Effector memory CD8-positive, alpha-beta T cell (primary cell): Measurements from ENCODE around the gene KNOP1.

Experiments
- ATAC-seq: fragments of 150-1000 bp; cut with Tn5 transposase; replicated peaks from 2 replicates; pipeline ENCODE4 v1.10.0; 2021; ENCODE audit warnings: mild to moderate bottlenecking, moderate library complexity
- DNase-seq, 3 experiments: peaks; one replicate each; pipeline ENCODE4 v3.0.0; 2021
- H3K27ac Mint-ChIP-seq, 2 donors: one replicate each; pipeline ENCODE4 v1.8.0; 2022; ENCODE audit warnings: mild to moderate bottlenecking in 2 of 2, mixed read lengths in 2 of 2, moderate library complexity in 2 of 2
- H3K27me3 Mint-ChIP-seq, 2 donors: one replicate each; pipeline ENCODE4 v1.8.0; 2022; ENCODE audit warnings: mixed read lengths in 2 of 2
- H3K36me3 Mint-ChIP-seq: one replicate; pipeline ENCODE4 v1.8.0; 2022; ENCODE audit warnings: mild to moderate bottlenecking, moderate library complexity, mixed read lengths; ENCODE audit not compliant: insufficient read depth
- H3K4me1 Mint-ChIP-seq, 2 donors: one replicate each; pipeline ENCODE4 v1.8.0; 2022; ENCODE audit warnings: low read depth in 2 of 2, mixed read lengths in 2 of 2
- H3K4me3 Mint-ChIP-seq, 2 donors: one replicate each; pipeline ENCODE4 v1.8.0; 2022; ENCODE audit warnings: mild to moderate bottlenecking in 2 of 2, mixed read lengths in 2 of 2, moderate library complexity in 2 of 2
- H3K9me3 Mint-ChIP-seq, 2 donors: one replicate each; pipeline ENCODE4 v1.8.0; 2022; ENCODE audit warnings: mixed read lengths in 2 of 2

Gene KNOP1

GRCh38 chr16:19751478-19752385 lies 33.7 kb upstream of the KNOP1 start:
- ATAC-seq = no peak
- Mint-ChIP-seq H3K27ac (no peak overlapping the region), H3K4me1 (no peaks in the 10 kb centered on the region), H3K4me3 (no peak overlapping the region), H3K36me3 (peaks cover 3% of the 10 kb centered on the region), H3K27me3 (no peaks in the 10 kb centered on the region), H3K9me3 (no peaks in the 10 kb centered on the region)
- DNase-seq = no peak

GRCh38 chr16:19749571-19750080 lies 31.6 kb upstream of the KNOP1 start:
- no peaks in the 10 kb centered on the region for H3K4me1 Mint-ChIP-seq
- H3K4me3 Mint-ChIP-seq = no peak overlapping the region
- H3K27me3 Mint-ChIP-seq = no peaks in the 10 kb centered on the region
- no peaks in the 10 kb centered on the region for H3K36me3 Mint-ChIP-seq
- no peak overlapping the region for H3K27ac Mint-ChIP-seq
- no peaks in the 10 kb centered on the region for H3K9me3 Mint-ChIP-seq
- ATAC-seq (no peak), DNase-seq (no peak)

GRCh38 chr16:19748389-19749168 lies 30.6 kb upstream of the KNOP1 start:
- Mint-ChIP-seq H3K36me3 (no peaks in the 10 kb centered on the region), H3K27me3 (no peaks in the 10 kb centered on the region), H3K9me3 (no peaks in the 10 kb centered on the region), H3K4me1 (no peaks in the 10 kb centered on the region), H3K4me3 (no peak overlapping the region), H3K27ac (no peak overlapping the region)
- no peak for ATAC-seq
- DNase-seq = no peak

GRCh38 chr16:19746561-19746960 lies 28.5 kb upstream of the KNOP1 start:
- H3K9me3 Mint-ChIP-seq = no peaks in the 10 kb centered on the region
- no peak for DNase-seq
- H3K4me3 Mint-ChIP-seq = no peak overlapping the region
- ATAC-seq = no peak
- no peaks in the 10 kb centered on the region for H3K36me3 Mint-ChIP-seq
- no peaks in the 10 kb centered on the region for H3K4me1 Mint-ChIP-seq
- H3K27me3 Mint-ChIP-seq = no peaks in the 10 kb centered on the region
- no peak overlapping the region for H3K27ac Mint-ChIP-seq

- no peaks in the 10 kb centered on the region for H3K9me3 Mint-ChIP-seq
- H3K4me1 Mint-ChIP-seq = no peaks in the 10 kb centered on the region
- no peak overlapping the region for H3K4me3 Mint-ChIP-seq
- H3K36me3 Mint-ChIP-seq = no peaks in the 10 kb centered on the region
- no peak overlapping the region for H3K27ac Mint-ChIP-seq
- DNase-seq (no peak), ATAC-seq (no peak)
- no peaks in the 10 kb centered on the region for H3K27me3 Mint-ChIP-seq
Measured at GRCh38 chr16:19745286-19746010, 27.4 kb upstream of the KNOP1 start.

- Mint-ChIP-seq H3K27me3 (no peaks in the 10 kb centered on the region), H3K4me3 (no peak overlapping the region), H3K27ac (no peak overlapping the region), H3K36me3 (no peaks in the 10 kb centered on the region), H3K9me3 (no peaks in the 10 kb centered on the region), H3K4me1 (no peaks in the 10 kb centered on the region)
- DNase-seq = no peak
- no peak for ATAC-seq
Measured at GRCh38 chr16:19744670-19745069, 26.6 kb upstream of the KNOP1 start.

- H3K27me3 Mint-ChIP-seq = no peaks in the 10 kb centered on the region
- H3K36me3 Mint-ChIP-seq = no peaks in the 10 kb centered on the region
- no peak overlapping the region for H3K4me3 Mint-ChIP-seq
- no peaks in the 10 kb centered on the region for H3K4me1 Mint-ChIP-seq
- no peak for ATAC-seq
- peak overlapping the region in 1 of 2 donors; percentile 46 for H3K27ac Mint-ChIP-seq
- H3K9me3 Mint-ChIP-seq = no peaks in the 10 kb centered on the region
- no peak for DNase-seq
Measured at GRCh38 chr16:19743816-19744159, 25.8 kb upstream of the KNOP1 start.

- H3K27me3 Mint-ChIP-seq = no peaks in the 10 kb centered on the region
- no peak for ATAC-seq
- no peaks in the 10 kb centered on the region for H3K36me3 Mint-ChIP-seq
- no peak for DNase-seq
- no peaks in the 10 kb centered on the region for H3K9me3 Mint-ChIP-seq
- no peak overlapping the region for H3K4me3 Mint-ChIP-seq
- no peaks in the 10 kb centered on the region for H3K4me1 Mint-ChIP-seq
- H3K27ac Mint-ChIP-seq = no peak overlapping the region
Measured at GRCh38 chr16:19741354-19741753, 23.3 kb upstream of the KNOP1 start.

- ATAC-seq = no peak
- no peaks in the 10 kb centered on the region for H3K4me1 Mint-ChIP-seq
- no peaks in the 10 kb centered on the region for H3K27me3 Mint-ChIP-seq
- no peaks in the 10 kb centered on the region for H3K9me3 Mint-ChIP-seq
- H3K36me3 Mint-ChIP-seq = peaks cover 6% of the 10 kb centered on the region
- H3K27ac Mint-ChIP-seq = no peak overlapping the region
- no peak for DNase-seq
- H3K4me3 Mint-ChIP-seq = no peak overlapping the region
Measured at GRCh38 chr16:19737306-19738038, 19.4 kb upstream of the KNOP1 start.

GRCh38 chr16:19735074-19735867 lies 17.2 kb upstream of the KNOP1 start:
- no peaks in the 10 kb centered on the region for H3K9me3 Mint-ChIP-seq
- no peaks in the 10 kb centered on the region for H3K27me3 Mint-ChIP-seq
- no peak overlapping the region for H3K27ac Mint-ChIP-seq
- peaks cover 6% of the 10 kb centered on the region for H3K36me3 Mint-ChIP-seq
- DNase-seq = no peak
- no peak overlapping the region for H3K4me3 Mint-ChIP-seq
- no peak for ATAC-seq
- H3K4me1 Mint-ChIP-seq = no peaks in the 10 kb centered on the region

- Mint-ChIP-seq H3K27me3 (no peaks in the 10 kb centered on the region), H3K9me3 (no peaks in the 10 kb centered on the region), H3K4me3 (no peak overlapping the region), H3K4me1 (no peaks in the 10 kb centered on the region), H3K27ac (no peak overlapping the region), H3K36me3 (peaks cover 9% of the 10 kb centered on the region)
- ATAC-seq (no peak), DNase-seq (no peak)
Measured at GRCh38 chr16:19733551-19733950, 15.5 kb upstream of the KNOP1 start.

- no peak overlapping the region for H3K27ac Mint-ChIP-seq
- no peaks in the 10 kb centered on the region for H3K27me3 Mint-ChIP-seq
- peaks cover 6% of the 10 kb centered on the region for H3K36me3 Mint-ChIP-seq
- no peak overlapping the region for H3K4me3 Mint-ChIP-seq
- no peaks in the 10 kb centered on the region for H3K9me3 Mint-ChIP-seq
- ATAC-seq = no peak
- peaks cover 4 to 5% of the 10 kb centered on the region in 2 donors for H3K4me1 Mint-ChIP-seq
- DNase-seq = no peak
Measured at GRCh38 chr16:19728636-19728965, 10.6 kb upstream of the KNOP1 start.
